ENCODE results near the gene TM4SF18. TPM values are rescaled to one million over a fixed set of nuclear protein-coding genes. Genes with fewer than 3 reads are reported as not detected.

Gene TM4SF18
- total RNA-seq, 3 donors from 2014 or later: 7.2 to 43.8 (median 25.9) TPM

DNA sequence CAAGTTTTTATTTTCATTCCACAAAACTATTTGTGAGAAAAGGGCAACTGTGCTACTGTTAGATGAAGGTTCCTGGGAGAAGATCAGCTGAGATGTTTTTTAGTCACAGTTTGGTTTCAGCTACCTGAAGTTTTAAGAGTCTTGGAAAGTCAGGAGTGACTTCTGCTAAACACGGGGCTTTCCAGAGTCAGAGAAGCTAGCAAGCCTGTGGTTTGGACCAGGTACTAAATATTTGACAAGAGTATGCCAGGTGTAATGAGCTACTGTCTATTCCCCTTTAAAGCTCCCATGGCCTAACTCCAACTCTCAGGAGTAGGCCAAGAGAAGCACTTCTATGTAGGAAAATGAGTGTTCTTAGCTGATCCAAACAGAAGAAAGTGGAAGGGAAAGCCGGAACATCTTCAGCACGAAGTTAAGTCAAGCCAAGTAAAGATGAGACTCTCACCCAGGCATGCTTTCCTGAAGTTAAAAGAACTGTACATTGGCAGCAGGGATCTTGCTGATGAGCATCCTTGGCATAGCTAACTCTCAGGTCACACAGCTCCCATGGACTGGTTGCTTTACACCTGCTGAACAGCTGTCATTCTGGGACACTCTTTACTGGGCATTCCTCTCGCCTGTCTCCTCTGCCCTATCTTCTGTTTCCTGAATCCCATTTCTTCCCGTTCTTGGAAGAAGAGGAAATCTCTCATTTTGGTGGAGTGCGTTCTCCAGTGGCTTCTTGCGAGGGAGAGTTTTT is 22.5 kb downstream of the TM4SF18 start:
- Histone ChIP-seq H3K27me3 (no peaks in the 10 kb centered on the region), H3K27ac (peak overlapping the region; percentile 22 to 56), H3K4me1 (no peaks in the 10 kb centered on the region), H3K36me3 (no peaks in the 10 kb centered on the region), H3K9me3 (no peaks in the 10 kb centered on the region), H3K4me3 (no peak overlapping the region)
- intact Hi-C loops (cut with DNase I; ENCODE audit: low total_unique reads): no loop called here
- TF ChIP-seq, protein P1, sequence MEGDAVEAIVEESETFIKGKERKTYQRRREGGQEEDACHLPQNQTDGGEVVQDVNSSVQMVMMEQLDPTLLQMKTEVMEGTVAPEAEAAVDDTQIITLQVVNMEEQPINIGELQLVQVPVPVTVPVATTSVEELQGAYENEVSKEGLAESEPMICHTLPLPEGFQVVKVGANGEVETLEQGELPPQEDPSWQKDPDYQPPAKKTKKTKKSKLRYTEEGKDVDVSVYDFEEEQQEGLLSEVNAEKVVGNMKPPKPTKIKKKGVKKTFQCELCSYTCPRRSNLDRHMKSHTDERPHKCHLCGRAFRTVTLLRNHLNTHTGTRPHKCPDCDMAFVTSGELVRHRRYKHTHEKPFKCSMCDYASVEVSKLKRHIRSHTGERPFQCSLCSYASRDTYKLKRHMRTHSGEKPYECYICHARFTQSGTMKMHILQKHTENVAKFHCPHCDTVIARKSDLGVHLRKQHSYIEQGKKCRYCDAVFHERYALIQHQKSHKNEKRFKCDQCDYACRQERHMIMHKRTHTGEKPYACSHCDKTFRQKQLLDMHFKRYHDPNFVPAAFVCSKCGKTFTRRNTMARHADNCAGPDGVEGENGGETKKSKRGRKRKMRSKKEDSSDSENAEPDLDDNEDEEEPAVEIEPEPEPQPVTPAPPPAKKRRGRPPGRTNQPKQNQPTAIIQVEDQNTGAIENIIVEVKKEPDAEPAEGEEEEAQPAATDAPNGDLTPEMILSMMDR (IDR thresholded peaks at IDR 0.05): no peak
- TF ChIP-seq POLR2AphosphoS5 (IDR thresholded peaks at IDR 0.05) (no peak), POLR2A (IDR thresholded peaks at IDR 0.05) (no peak)
- peak in 1 of 2 donors; percentile 29 for DNase-seq (ENCODE audit: low spot score in 2 of 2)

DNA sequence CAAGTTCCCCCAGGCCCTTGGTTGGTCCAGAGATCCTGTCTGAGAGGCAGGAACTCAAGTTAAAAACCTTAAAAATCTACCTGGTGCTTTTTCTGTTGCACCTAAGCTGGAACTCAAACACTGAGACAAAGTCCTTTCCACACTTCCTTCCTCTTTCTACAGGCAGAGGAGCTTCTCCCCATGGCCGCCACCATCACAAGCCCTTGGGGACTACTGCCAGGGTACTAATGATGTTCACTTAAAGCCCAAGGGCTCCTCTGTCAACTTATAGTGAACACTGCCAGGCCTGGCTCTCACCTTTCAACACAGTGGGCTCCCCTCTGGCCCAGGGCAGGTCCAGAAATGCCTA is 26.0 kb downstream of the TM4SF18 start:
- TF ChIP-seq, protein P1 (IDR thresholded peaks at IDR 0.05): no peak
- TF ChIP-seq POLR2A (IDR thresholded peaks at IDR 0.05) (no peak), POLR2AphosphoS5 (IDR thresholded peaks at IDR 0.05) (no peak)
- DNase-seq (ENCODE audit: low spot score in 2 of 2): no peak
- Histone ChIP-seq H3K9me3 (no peaks in the 10 kb centered on the region), H3K4me1 (no peaks in the 10 kb centered on the region), H3K36me3 (no peaks in the 10 kb centered on the region), H3K4me3 (no peak overlapping the region), H3K27ac (no peak overlapping the region), H3K27me3 (no peaks in the 10 kb centered on the region)
- intact Hi-C loops (cut with DNase I; ENCODE audit: low total_unique reads): no loop called here

DNA sequence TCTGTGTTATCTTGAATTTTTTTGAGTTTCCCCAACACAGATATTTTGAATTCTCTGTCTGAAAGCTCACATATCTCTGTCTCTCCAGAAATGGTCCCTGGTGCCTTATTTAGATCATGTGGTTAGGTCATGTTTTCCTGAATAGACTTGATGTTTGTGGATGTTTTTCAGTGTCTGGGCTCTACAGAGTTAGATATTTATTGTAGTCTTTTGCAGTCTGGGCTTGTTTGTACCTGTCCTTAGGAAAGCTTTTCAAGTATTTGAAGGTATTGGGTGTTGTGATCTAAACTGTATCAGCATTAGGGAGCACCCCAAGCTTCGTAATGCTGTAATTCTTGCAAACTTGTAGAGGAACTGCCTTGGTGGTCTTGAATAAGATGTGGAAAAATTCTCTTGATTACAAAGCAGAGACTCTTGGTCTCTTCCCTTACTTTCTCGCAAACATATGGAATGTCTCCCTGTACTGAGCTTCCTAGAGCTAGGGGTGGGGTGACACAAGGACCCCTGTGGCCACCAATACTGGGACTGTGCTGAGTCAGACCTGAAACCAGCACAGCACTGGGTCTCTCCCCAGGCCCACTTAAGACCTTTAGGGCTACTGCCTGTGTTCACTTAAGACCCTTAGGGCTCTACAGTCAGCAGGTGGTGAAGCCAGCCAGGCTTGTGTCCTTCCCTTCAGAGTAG is 26.5 kb downstream of the TM4SF18 start:
- Histone ChIP-seq H3K27ac (no peak overlapping the region), H3K4me3 (no peak overlapping the region), H3K4me1 (no peaks in the 10 kb centered on the region), H3K36me3 (no peaks in the 10 kb centered on the region), H3K27me3 (no peaks in the 10 kb centered on the region), H3K9me3 (no peaks in the 10 kb centered on the region)
- no peak for DNase-seq (ENCODE audit: low spot score in 2 of 2)
- TF ChIP-seq, protein P1 (IDR thresholded peaks at IDR 0.05): no peak
- TF ChIP-seq POLR2AphosphoS5 (IDR thresholded peaks at IDR 0.05) (no peak), POLR2A (IDR thresholded peaks at IDR 0.05) (no peak)
- intact Hi-C loops (cut with DNase I; ENCODE audit: low total_unique reads): no loop called here

DNA sequence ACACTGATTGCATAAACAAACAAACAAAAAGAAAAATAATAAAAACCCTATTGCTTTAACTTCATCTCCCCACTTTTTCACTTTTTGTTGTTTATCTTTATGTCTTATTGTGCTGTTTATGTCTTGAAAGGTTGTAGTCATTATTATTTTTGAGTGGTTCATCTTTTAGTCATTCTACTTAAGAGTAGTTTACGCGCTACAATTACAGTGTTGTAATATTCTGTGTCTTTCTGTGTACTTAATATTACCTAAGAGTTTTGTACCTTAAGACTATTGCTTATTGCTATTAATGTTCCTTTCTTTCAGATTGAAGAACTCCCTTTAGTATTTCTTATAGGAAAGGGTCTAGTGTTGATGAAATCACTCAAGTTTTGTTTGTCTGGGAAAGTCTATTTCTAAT is 28.1 kb downstream of the TM4SF18 start:
- H3K27ac ChIP-seq: no peak overlapping the region
- intact Hi-C loops (cut with DNase I; ENCODE audit: low total_unique reads): no loop called here
- no peak overlapping the region for H3K4me3 ChIP-seq
- peaks cover 0 to 4% of the 10 kb centered on the region in 2 donors for H3K4me1 ChIP-seq
- TF ChIP-seq, protein P1 (IDR thresholded peaks at IDR 0.05): no peak
- TF ChIP-seq POLR2A (IDR thresholded peaks at IDR 0.05): no peak
- DNase-seq (ENCODE audit: low spot score in 2 of 2): no peak
- no peaks in the 10 kb centered on the region for H3K27me3 ChIP-seq
- no peaks in the 10 kb centered on the region for H3K36me3 ChIP-seq
- H3K9me3 ChIP-seq: no peaks in the 10 kb centered on the region

Data from breast epithelium (tissue), 4 donors.